ENCODE measurements around the gene PITPNC1.

DNA sequence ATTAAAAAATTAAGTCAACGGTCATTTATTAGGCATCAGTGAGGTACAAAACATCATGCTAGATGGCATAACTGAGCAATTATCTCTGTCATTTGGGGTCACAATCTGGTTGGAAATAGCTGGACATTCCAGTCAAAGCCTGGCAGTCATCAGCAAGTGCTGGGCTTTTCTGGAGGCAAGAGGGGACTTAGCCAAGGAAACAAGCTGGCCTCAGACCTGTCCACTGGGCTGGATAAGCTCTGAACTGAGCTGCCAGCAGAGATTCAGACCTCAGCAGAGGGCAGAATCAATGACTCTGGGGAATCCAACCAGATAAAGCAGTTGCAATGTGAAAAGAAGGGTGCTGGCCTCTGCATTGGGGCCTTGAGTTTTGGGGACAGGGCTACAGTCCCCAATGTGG is 178.8 kb downstream of the PITPNC1 start:
- TF ChIP-seq POLR2A (IDR thresholded peaks at IDR 0.05), result no peak
- TF ChIP-seq, protein P1, sequence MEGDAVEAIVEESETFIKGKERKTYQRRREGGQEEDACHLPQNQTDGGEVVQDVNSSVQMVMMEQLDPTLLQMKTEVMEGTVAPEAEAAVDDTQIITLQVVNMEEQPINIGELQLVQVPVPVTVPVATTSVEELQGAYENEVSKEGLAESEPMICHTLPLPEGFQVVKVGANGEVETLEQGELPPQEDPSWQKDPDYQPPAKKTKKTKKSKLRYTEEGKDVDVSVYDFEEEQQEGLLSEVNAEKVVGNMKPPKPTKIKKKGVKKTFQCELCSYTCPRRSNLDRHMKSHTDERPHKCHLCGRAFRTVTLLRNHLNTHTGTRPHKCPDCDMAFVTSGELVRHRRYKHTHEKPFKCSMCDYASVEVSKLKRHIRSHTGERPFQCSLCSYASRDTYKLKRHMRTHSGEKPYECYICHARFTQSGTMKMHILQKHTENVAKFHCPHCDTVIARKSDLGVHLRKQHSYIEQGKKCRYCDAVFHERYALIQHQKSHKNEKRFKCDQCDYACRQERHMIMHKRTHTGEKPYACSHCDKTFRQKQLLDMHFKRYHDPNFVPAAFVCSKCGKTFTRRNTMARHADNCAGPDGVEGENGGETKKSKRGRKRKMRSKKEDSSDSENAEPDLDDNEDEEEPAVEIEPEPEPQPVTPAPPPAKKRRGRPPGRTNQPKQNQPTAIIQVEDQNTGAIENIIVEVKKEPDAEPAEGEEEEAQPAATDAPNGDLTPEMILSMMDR (IDR thresholded peaks at IDR 0.05), result no peak
